RPMI8226 (cell line): ENCODE data around the gene CTNNA2.

ENCODE experiments used
- DNase-seq: peaks from one replicate; pipeline ENCODE4 v3.0.0-alpha.2; 2015

The CTNNA2 gene

GRCh38 chr2:80247339-80247738, 734.5 kb downstream of the CTNNA2 start:
- no peak for DNase-seq

DNA sequence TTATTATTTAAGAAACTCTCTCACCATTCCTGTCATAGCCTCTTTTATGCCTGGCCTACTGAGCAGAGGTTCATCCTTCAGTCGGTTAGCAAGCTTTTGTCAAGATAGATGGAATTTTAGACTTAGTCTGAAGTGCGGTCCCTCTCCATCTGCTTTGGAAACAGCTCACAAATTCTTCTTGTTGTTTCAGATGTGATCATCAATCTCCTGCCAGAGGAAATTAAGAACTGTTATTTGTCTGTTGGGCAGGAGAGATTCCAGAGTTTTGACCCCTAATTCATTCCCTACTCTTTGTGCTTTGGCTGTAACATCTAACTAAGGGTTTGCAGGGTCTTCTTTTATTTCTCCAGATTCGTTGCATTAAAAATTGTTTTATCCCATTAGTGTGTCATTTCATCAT, 735.3 kb downstream of the CTNNA2 start:
- no peak for DNase-seq

DNA sequence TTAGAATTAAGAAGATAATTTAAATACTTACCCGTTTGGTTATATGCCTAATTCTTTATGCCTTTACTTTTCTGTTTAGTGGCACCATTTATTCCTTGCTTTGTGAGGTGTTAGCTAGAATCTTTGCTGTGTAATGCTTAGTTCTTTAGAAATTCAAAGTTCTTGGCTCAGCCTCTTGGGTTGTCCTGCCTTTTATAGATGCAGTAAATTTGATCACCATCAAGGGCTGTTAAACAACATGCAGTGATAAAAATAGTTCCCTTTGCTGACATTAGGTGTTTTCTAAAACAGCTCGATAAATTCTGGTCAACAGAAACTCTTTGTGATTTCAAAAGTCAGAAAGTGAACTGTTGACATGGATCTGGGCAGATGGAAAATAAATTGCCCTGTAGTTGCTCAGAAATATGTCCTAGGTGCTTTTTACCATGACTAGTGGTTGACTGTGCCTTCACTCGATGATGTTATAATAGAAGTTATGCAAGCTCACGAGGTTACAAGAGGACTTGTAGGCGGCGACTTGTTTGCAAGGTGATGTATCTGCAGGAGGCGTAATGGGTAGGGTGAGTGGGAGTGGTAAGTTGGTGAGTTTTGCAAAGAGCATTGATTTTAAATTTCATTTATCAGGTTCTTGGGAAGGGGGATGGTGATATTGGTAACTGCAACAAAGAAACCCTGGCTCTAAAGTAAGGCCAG, 739.6 kb downstream of the CTNNA2 start:
- DNase-seq = no peak

- no peak for DNase-seq
Observed at GRCh38 chr2:80255918-80256781, 743.3 kb downstream of the CTNNA2 start.

- DNase-seq = no peak
Observed at GRCh38 chr2:80256782-80257167, 743.9 kb downstream of the CTNNA2 start.

- no peak for DNase-seq
Observed at GRCh38 chr2:80257450-80257849, 744.6 kb downstream of the CTNNA2 start.

DNA sequence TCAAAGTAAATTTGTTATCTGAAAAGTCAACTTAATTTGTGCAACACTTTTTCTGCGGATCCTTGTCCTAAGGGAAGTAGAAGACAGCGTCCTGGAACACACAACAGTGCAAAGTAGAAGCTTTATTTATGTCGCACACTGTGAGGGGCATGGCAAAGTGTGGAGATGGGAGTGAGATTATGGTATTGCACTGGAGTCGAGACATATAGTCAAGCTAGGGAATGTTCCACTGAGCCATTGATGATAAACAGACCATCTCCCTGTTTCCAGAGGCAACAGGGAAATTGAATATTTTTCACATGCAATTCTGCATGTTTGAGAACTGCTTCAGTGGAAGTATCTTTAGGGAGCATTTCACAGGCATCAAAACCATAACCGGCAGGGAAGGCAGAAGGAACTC, 745.5 kb downstream of the CTNNA2 start:
- DNase-seq = no peak

DNA sequence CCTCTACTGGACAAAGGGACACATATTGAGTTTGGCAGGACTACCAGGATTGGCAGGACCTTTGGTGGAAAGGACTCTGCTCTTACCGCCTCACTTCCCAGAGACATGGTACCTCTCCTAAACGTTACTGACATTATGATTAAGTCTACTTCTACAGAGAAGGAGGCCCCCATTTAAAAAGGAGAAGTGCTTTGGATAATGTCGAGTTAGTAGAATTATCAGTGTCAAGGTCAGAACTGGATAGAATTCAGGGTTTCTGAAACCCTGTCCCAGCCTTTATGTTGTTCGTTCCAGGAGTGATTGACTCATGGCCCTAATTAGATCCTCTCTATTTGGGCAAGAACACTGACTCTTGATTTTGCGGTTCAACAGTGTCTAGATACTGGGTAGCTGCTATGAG, 745.9 kb downstream of the CTNNA2 start:
- no peak for DNase-seq

- no peak for DNase-seq
Observed at GRCh38 chr2:80259292-80259691, 746.4 kb downstream of the CTNNA2 start.

GRCh38 chr2:80266231-80266630, 753.4 kb downstream of the CTNNA2 start:
- no peak for DNase-seq

- DNase-seq = no peak
Observed at GRCh38 chr2:80269806-80270205, 757.0 kb downstream of the CTNNA2 start.

DNA sequence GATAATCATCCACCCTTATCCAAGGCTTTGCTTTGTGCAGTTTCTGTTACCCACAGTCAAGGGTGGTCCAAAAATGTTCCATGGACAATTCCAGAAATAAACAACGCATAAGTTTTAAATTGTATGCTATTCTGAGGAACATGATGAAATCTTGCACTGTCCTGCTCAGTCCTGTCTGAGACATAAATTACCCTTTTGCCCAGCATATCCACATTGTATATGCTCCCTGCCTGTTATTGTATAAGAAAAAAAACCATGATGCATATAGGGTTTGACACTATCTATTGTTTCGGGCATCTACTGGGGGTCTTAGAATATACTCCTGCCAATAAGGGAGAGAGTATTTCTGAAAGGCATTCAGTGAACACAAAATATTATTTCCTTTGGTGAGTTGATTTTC, 767.7 kb downstream of the CTNNA2 start:
- no peak for DNase-seq

DNA sequence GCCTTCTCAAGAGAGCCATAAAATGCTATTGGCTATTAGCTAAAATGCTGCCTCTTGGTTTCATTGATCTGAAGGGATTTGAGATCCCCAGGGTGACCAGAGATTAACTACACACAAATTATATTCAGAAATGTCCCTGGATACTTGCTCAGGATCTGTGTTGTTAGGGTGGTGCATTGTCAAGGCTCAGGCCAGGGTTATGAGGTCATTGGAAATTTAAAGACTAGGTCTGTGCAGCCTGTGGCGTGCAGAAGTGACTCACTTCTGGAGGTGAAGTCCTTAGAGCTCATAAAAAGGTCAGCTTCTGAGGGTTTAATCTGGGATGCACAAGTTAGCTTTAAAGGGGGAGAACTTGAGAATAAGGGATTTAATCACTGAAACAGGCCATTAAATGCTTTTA, 768.2 kb downstream of the CTNNA2 start:
- no peak for DNase-seq

DNA sequence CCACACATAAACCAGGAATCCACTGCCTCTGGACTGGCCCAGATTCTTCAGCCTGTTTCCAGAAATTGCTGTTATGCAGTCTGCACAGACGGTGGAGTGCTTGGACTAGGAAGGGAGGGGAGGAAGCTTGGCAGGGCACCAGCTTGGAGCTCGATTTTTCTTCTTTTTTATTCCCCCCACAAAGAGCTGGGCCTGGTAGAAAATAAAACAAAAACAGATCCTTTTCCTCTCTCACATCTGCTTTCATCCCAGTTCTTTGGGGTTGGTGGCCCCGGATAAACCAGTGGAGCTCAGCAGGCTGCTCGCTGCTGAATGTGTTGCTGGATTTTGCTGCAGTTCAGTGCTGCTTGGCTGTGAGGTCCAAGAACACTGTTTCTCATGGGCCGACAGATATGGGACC, 775.7 kb downstream of the CTNNA2 start:
- DNase-seq = no peak

GRCh38 chr2:80291656-80292055, 778.8 kb downstream of the CTNNA2 start:
- DNase-seq = no peak

DNA sequence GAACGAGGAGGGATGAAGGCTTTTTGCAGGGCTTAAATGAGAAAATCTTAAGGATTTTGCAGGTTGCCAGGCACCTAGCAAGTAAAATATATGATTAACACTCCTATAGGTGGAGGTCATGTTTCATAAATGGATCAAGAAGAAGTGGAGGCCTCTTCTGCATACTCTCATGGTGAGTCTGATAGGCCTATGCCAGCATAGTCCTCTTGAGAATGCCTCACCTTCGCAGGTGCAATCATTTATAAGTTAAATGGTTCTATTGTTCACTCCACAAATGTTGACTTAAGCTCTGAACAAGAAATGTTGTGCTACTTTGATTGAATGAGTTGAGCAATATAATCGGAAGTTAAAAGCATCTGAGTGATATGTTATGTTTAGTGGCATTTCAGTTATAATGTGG, 779.6 kb downstream of the CTNNA2 start:
- no peak for DNase-seq

- no peak for DNase-seq
Observed at GRCh38 chr2:80293039-80293438, 780.2 kb downstream of the CTNNA2 start.

- DNase-seq = no peak
Observed at GRCh38 chr2:80298954-80299353, 786.1 kb downstream of the CTNNA2 start.

- no peak for DNase-seq
Observed at GRCh38 chr2:80299661-80300060, 786.8 kb downstream of the CTNNA2 start.

DNA sequence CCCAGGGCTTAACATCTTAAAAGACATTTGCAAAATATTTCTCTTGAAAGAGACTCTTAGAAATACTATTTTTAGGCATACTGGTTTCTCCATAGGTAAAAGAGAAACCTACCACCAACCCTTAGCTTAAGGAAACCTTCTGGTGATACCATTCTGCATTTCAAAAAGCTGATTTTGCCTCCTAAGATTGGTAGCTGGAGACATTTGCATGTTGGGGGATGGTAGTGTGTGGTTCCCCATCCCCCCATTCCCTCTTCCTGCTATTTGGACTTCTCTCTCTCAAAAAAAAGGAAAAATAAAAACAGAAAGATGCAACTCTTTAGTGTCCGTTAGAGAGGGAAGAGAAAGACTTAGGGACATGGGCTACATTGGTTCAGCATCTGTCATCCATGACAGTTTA, 787.5 kb downstream of the CTNNA2 start:
- DNase-seq = no peak

DNA sequence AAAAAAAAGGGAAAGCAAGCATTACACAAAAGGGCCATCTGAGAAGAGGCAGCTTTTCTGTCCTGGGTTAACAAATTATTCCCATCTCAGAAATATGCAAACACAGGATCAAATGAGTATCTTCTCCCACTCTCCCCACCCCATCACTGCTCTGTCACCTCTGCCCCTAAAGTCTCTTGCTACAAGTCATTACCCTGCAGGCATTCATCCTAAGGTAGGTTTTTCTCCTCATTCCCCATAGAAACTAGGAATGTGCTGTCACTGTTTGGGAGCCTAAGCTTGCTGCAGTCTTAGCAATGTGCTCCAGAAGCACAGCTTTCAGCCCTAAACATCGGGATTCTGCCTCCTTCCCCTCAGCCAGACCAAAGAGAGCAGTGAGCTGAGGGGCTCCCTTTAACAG, 788.1 kb downstream of the CTNNA2 start:
- no peak for DNase-seq

DNA sequence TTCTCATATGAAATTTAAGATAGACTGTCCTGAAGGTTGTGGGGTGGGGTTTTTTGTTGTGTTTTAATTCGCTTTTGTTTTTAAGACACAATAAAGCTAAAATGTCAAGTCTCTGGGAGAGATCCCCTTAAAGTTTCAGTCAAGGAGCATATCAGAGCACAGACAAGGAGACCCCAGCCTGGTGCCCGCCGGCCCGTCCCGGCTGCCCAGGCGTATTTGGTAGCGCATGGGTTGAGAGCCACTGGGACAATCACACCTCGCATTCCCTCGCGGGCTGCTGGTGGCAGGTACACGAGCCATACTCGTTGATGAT, 789.1 kb downstream of the CTNNA2 start:
- DNase-seq = no peak

- DNase-seq = no peak
Observed at GRCh38 chr2:80302314-80303005, 789.6 kb downstream of the CTNNA2 start.
